ENCODE measurements around the gene EPAS1. TPM values are rescaled to one million over a fixed set of nuclear protein-coding genes. Genes with fewer than 3 reads are reported as not detected.

The EPAS1 gene
- total RNA-seq, 1 experiment from 2014 or later: 127 TPM

DNA sequence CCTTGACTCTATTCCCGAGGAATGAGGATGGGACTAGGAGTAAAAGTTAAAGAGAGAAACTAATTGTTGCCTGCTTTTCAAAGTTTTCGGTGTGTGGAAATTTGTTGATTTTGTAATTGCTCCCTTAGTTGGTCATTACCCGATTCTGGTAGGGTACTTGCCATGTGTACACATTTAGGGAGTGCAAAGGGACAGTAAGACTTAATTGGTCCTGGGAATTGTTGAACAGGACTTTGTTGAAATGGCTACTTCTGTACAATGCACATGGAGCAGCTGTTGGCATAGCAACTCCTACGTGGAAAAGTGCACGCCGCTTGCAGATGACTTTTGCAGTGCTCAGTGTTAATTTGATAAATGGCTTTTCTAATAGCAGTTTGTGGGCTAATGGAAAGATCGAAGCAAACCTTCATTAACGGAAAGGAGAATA, 22.9 kb downstream of the EPAS1 start:
- intact Hi-C loops (cut with micrococcal nuclease; ENCODE audit: unreplicated experiment): no loop called here
- TF ChIP-seq, protein P1, sequence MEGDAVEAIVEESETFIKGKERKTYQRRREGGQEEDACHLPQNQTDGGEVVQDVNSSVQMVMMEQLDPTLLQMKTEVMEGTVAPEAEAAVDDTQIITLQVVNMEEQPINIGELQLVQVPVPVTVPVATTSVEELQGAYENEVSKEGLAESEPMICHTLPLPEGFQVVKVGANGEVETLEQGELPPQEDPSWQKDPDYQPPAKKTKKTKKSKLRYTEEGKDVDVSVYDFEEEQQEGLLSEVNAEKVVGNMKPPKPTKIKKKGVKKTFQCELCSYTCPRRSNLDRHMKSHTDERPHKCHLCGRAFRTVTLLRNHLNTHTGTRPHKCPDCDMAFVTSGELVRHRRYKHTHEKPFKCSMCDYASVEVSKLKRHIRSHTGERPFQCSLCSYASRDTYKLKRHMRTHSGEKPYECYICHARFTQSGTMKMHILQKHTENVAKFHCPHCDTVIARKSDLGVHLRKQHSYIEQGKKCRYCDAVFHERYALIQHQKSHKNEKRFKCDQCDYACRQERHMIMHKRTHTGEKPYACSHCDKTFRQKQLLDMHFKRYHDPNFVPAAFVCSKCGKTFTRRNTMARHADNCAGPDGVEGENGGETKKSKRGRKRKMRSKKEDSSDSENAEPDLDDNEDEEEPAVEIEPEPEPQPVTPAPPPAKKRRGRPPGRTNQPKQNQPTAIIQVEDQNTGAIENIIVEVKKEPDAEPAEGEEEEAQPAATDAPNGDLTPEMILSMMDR (conservative IDR thresholded peaks at IDR 0.05): no peak
- TF ChIP-seq EZH2 (IDR thresholded peaks at IDR 0.05; ENCODE audit: low read depth): no peak
- H3F3A ChIP-seq (ENCODE audit: insufficient read depth, low read depth): peaks cover 36% of the 10 kb centered on the region
- BruUV-seq (replicated peaks): no TSS peak
- H3K79me2 ChIP-seq (ENCODE audit: low read depth): peaks cover 97% of the 10 kb centered on the region
- no peaks in the 10 kb centered on the region for H3K9me2 ChIP-seq (ENCODE audit: insufficient read depth)
- peaks cover 27% of the 10 kb centered on the region for H4K20me1 ChIP-seq (ENCODE audit: insufficient read depth)
- H3K4me3 ChIP-seq: no peak overlapping the region
- H3K27me3 ChIP-seq (ENCODE audit: insufficient read depth, low read depth): no peaks in the 10 kb centered on the region
- DNase-seq: no peak
- 0 out of 2 replicates have a peak overlapping the region, but pooled peaks have one; percentile 28 for H3K27ac ChIP-seq
- CTCF ChIA-PET: interaction anchor here (0.6 kb wide), 1 partner anchor 442 kb away, joined by 3 read pairs; no protein-coding TSS in a partner anchor
- H3K4me1 ChIP-seq (replicated peaks; ENCODE audit: insufficient read depth): peaks cover 67% of the 10 kb centered on the region
- peaks cover 10% of the 10 kb centered on the region for H3K36me3 ChIP-seq (ENCODE audit: low read depth)
- no peaks in the 10 kb centered on the region for H3K9me3 ChIP-seq (ENCODE audit: insufficient read depth, low read depth)
- H3K4me2 ChIP-seq: no peak overlapping the region
- no peak overlapping the region for H2AFZ ChIP-seq
- POLR2A ChIA-PET (ENCODE audit: unreplicated experiment): no interaction called here

DNA sequence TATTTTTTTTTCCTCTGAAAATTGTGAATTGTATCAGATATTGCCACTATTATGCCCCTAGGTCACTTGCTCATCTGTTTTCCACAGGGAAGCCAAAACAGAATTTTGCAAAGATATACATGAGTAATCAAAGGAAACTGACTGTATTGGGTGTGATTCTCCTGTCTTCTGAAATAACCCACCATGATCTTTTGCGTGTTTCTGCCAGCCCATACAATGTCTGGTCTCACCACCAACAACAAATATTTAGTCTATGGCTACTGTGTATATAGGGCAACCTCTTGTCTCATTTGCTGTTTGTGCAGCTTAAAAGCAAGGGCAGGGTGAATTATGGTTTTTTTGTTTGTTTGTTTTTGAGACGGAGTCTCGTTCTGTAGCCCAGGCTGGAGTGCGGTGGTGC, 26.5 kb downstream of the EPAS1 start:
- H3K9me3 ChIP-seq (ENCODE audit: insufficient read depth, low read depth): no peaks in the 10 kb centered on the region
- H3K4me1 ChIP-seq (replicated peaks; ENCODE audit: insufficient read depth): peaks cover 63% of the 10 kb centered on the region
- no peak for DNase-seq
- H3K4me3 ChIP-seq: no peak overlapping the region
- peak overlapping the region; percentile 0; the same call in 1 of the 2 replicates for H3K27ac ChIP-seq
- intact Hi-C loops (cut with micrococcal nuclease; ENCODE audit: unreplicated experiment): no loop called here
- no peaks in the 10 kb centered on the region for H3K27me3 ChIP-seq (ENCODE audit: insufficient read depth, low read depth)
- H3K9me2 ChIP-seq (ENCODE audit: insufficient read depth): no peaks in the 10 kb centered on the region
- ChIA-PET CTCF (no interaction called here), POLR2A (ENCODE audit: unreplicated experiment) (no interaction called here)
- peaks cover 41% of the 10 kb centered on the region for H3F3A ChIP-seq (ENCODE audit: insufficient read depth, low read depth)
- peaks cover 100% of the 10 kb centered on the region for H3K79me2 ChIP-seq (ENCODE audit: low read depth)
- peaks cover 27% of the 10 kb centered on the region for H4K20me1 ChIP-seq (ENCODE audit: insufficient read depth)
- 0 out of 2 replicates have a peak, but pooled peaks cover under 1% of the 10 kb centered on the region for H3K36me3 ChIP-seq (ENCODE audit: low read depth)
- BruUV-seq (replicated peaks): no TSS peak
- no peak overlapping the region for H3K4me2 ChIP-seq
- TF ChIP-seq, protein P1 (conservative IDR thresholded peaks at IDR 0.05): no peak
- TF ChIP-seq EZH2 (IDR thresholded peaks at IDR 0.05; ENCODE audit: low read depth): no peak
- H2AFZ ChIP-seq: no peak overlapping the region

DNA sequence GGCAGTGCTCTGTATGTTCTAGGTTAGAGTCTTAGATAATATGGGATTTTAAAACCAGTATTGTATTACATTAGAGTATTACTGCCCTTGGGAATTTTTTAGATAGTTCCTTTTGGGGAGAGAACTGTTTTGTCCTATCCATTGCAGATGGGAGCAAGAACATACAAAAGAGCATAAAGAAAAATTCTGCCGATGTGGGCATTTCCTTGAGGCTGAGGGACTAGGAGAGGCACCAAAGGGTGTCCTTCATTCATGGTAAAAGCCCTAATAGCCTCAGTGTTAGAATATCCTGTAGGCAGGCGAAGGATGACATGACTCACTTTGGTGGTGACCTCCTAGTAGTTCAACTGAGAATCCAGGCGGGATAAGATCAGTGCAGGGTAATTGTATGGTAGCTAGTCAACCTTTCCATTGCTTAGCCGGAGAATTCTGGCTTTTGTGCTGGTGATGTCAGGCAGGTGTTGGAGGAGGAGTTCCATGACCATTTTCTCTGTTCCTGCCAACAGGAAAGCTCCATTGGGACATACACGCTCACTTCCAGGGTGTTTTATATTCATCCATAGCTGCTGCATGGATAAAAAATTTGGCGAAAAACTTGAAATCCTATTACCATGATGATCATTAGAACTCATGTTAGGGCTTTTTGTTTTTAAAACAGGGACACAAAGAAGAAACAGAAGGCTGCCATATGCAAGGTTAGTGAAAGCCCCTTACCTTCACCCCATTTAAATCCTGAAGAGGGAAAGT, 28.1 kb downstream of the EPAS1 start:
- peak; percentile 63 to 71 for DNase-seq

More for the DNA sequence above, 28.1 kb downstream of the EPAS1 start:
- intact Hi-C loops (cut with micrococcal nuclease; ENCODE audit: unreplicated experiment): loop anchor here (1.0 kb wide), 2 partner anchors 10 to 19 kb away; no protein-coding TSS in a partner anchor
- Histone ChIP-seq H3K4me1 (replicated peaks; ENCODE audit: insufficient read depth) (peaks cover 63% of the 10 kb centered on the region), H3K27me3 (ENCODE audit: insufficient read depth, low read depth) (no peaks in the 10 kb centered on the region), H2AFZ (no peak overlapping the region), H3K4me2 (peak overlapping the region; percentile 42; the same call in 1 of the 2 replicates), H3K9me3 (ENCODE audit: insufficient read depth, low read depth) (no peaks in the 10 kb centered on the region), H3K27ac (peak overlapping the region; percentile 48; the same call in 1 of the 2 replicates), H3K4me3 (no peak overlapping the region), H3F3A (ENCODE audit: insufficient read depth, low read depth) (peaks cover 54% of the 10 kb centered on the region), H3K9me2 (ENCODE audit: insufficient read depth) (no peaks in the 10 kb centered on the region), H3K36me3 (ENCODE audit: low read depth) (peaks cover 8% of the 10 kb centered on the region; the same call in 1 of the 2 replicates), H4K20me1 (ENCODE audit: insufficient read depth) (peaks cover 20% of the 10 kb centered on the region), H3K79me2 (ENCODE audit: low read depth) (peaks cover 95% of the 10 kb centered on the region)
- CTCF ChIA-PET: interaction anchor here (0.6 kb wide), 3 partner anchors 15 to 297 kb away, joined by 3 to 4 read pairs (median 4); no protein-coding TSS in a partner anchor
- POLR2A ChIA-PET (ENCODE audit: unreplicated experiment): interaction anchor here (0.6 to 0.7 kb wide), 3 partner anchors 10 to 40 kb away, joined by 3 to 9 read pairs (median 3); no protein-coding TSS in a partner anchor
- no TSS peak for BruUV-seq (replicated peaks)
- TF ChIP-seq, protein P1 (conservative IDR thresholded peaks at IDR 0.05): no peak
- no peak for TF ChIP-seq EZH2 (IDR thresholded peaks at IDR 0.05; ENCODE audit: low read depth)

All from PC-9 (cell line).